ENCODE results near the gene PTGER3. TPM values are rescaled to one million over a fixed set of nuclear protein-coding genes. Genes with fewer than 3 reads are reported as not detected.

The PTGER3 gene
- polyA plus RNA-seq, 3 donors = 0.29 TPM; not detected in 2

- Histone ChIP-seq H3K4me2 (replicated peaks; ENCODE audit: extremely low read depth, low read length, poor library complexity, severe bottlenecking) (no peak overlapping the region), H3K27ac (ENCODE audit: low read depth in 1 of 2, low read length in 2 of 2) (no peak overlapping the region), H3K27me3 (ENCODE audit: control insufficient read depth in 2 of 2, insufficient read depth in 2 of 2, low read length in 2 of 2) (peaks cover 14 to 25% of the 10 kb centered on the region in 2 donors), H3K36me3 (replicated peaks in 1 of 2; ENCODE audit: control insufficient read depth in 1 of 2, insufficient read depth in 2 of 2, low read length in 2 of 2) (no peaks in the 10 kb centered on the region), H3K9ac (ENCODE audit: insufficient read depth, low read length, poor library complexity, severe bottlenecking) (no peak overlapping the region), H3K4me1 (ENCODE audit: control insufficient read depth in 1 of 2, insufficient read depth in 2 of 2, low read length in 2 of 2) (peaks cover 6 to 8% of the 10 kb centered on the region in 2 donors), H4K20me1 (ENCODE audit: insufficient read depth, low read length) (no peaks in the 10 kb centered on the region), H3K79me2 (ENCODE audit: insufficient read depth, low read length) (no peaks in the 10 kb centered on the region), H3K4me3 (replicated peaks in 1 of 3; ENCODE audit: low read depth in 2 of 3, low read length in 3 of 3) (no peak overlapping the region), H2AFZ (ENCODE audit: insufficient read depth, low read depth, low read length, poor library complexity, severe bottlenecking) (no peak overlapping the region), H3K9me3 (replicated peaks in 1 of 2; ENCODE audit: control insufficient read depth in 1 of 2, insufficient read depth in 1 of 2, low read length in 2 of 2) (peaks cover 0 to 7% of the 10 kb centered on the region in 2 donors)
- peaks cover 0 to 9% (median 6%) of the 10 kb centered on the region in 7 donors for H3K9me3 Mint-ChIP-seq
- H3K27ac Mint-ChIP-seq = no peak overlapping the region
- DNase-seq = no peak
- no peak for TF ChIP-seq CTCF (IDR thresholded peaks at IDR 0.05)
- H3K4me1 Mint-ChIP-seq = peaks cover 9% of the 10 kb centered on the region
- peaks cover 2% of the 10 kb centered on the region in 2 donors for H3K36me3 Mint-ChIP-seq
- no peak overlapping the region for H3K4me3 Mint-ChIP-seq
- peaks cover 16 to 24% (median 23%) of the 10 kb centered on the region in 3 donors for H3K27me3 Mint-ChIP-seq (ENCODE audit: low read depth in 3 of 3)
- no CpG with 5 or more reads among the region's 2 CpGs for WGBS (ENCODE audit: insufficient coverage)
- intact Hi-C loops (cut with micrococcal nuclease) = no loop called here
Observed at GRCh38 chr1:71041806-71042205, 5.8 kb downstream of the PTGER3 start.

- no peak overlapping the region for H3K27ac ChIP-seq (ENCODE audit: low read depth in 1 of 2, low read length in 2 of 2)
- Mint-ChIP-seq H3K27ac (no peak overlapping the region), H3K9me3 (peaks cover 0 to 2% (median 0%) of the 10 kb centered on the region in 7 donors), H3K4me1 (no peaks in the 10 kb centered on the region), H3K36me3 (no peaks in the 10 kb centered on the region), H3K4me3 (no peak overlapping the region), H3K27me3 (ENCODE audit: low read depth in 3 of 3) (peaks cover 4 to 8% (median 4%) of the 10 kb centered on the region in 3 donors)
- no peaks in the 10 kb centered on the region for H3K79me2 ChIP-seq (ENCODE audit: insufficient read depth, low read length)
- no peaks in the 10 kb centered on the region for H3K9me3 ChIP-seq (replicated peaks in 1 of 2; ENCODE audit: control insufficient read depth in 1 of 2, insufficient read depth in 1 of 2, low read length in 2 of 2)
- H3K36me3 ChIP-seq (replicated peaks in 1 of 2; ENCODE audit: control insufficient read depth in 1 of 2, insufficient read depth in 2 of 2, low read length in 2 of 2) = no peaks in the 10 kb centered on the region
- no peak overlapping the region for H3K9ac ChIP-seq (ENCODE audit: insufficient read depth, low read length, poor library complexity, severe bottlenecking)
- H2AFZ ChIP-seq (ENCODE audit: insufficient read depth, low read depth, low read length, poor library complexity, severe bottlenecking) = no peak overlapping the region
- peaks cover 0 to 7% of the 10 kb centered on the region in 2 donors for H3K27me3 ChIP-seq (ENCODE audit: control insufficient read depth in 2 of 2, insufficient read depth in 2 of 2, low read length in 2 of 2)
- H3K4me3 ChIP-seq (replicated peaks in 1 of 3; ENCODE audit: low read depth in 2 of 3, low read length in 3 of 3) = no peak overlapping the region
- no peaks in the 10 kb centered on the region for H3K4me1 ChIP-seq (ENCODE audit: control insufficient read depth in 1 of 2, insufficient read depth in 2 of 2, low read length in 2 of 2)
- DNase-seq = no peak
- no peak for TF ChIP-seq CTCF (IDR thresholded peaks at IDR 0.05)
- no peak overlapping the region for H3K4me2 ChIP-seq (replicated peaks; ENCODE audit: extremely low read depth, low read length, poor library complexity, severe bottlenecking)
- H4K20me1 ChIP-seq (ENCODE audit: insufficient read depth, low read length) = no peaks in the 10 kb centered on the region
- intact Hi-C loops (cut with micrococcal nuclease) = no loop called here
Observed at GRCh38 chr1:71039661-71040262, 7.9 kb downstream of the PTGER3 start.

All from CD14-positive monocyte (primary cell).